ENCODE results near the gene PSMA4.
"Not testable (repeated sequence)": the region's sequence is repeated elsewhere in the genome, so short reads cannot be mapped to it uniquely, and the experiment has no call there.

PSMA4 gene

GRCh38 chr15:78551902-78552301, 11.7 kb downstream of the PSMA4 start:
- no peak for DNase-seq (ENCODE audit: low read depth in 2 of 2)

GRCh38 chr15:78552597-78552996, 12.4 kb downstream of the PSMA4 start:
- DNase-seq (ENCODE audit: low read depth in 2 of 2) = no peak

GRCh38 chr15:78560201-78560600, 20.0 kb downstream of the PSMA4 start:
- not testable (repeated sequence) for DNase-seq (ENCODE audit: low read depth in 2 of 2)

GRCh38 chr15:78561490-78561889, 21.2 kb downstream of the PSMA4 start:
- no peak for DNase-seq (ENCODE audit: low read depth in 2 of 2)

- no peak for DNase-seq (ENCODE audit: low read depth in 2 of 2)
Observed at GRCh38 chr15:78563092-78563491, 22.8 kb downstream of the PSMA4 start.

GRCh38 chr15:78564743-78565096, 24.5 kb downstream of the PSMA4 start:
- DNase-seq (ENCODE audit: low read depth in 2 of 2) = no peak

DNA sequence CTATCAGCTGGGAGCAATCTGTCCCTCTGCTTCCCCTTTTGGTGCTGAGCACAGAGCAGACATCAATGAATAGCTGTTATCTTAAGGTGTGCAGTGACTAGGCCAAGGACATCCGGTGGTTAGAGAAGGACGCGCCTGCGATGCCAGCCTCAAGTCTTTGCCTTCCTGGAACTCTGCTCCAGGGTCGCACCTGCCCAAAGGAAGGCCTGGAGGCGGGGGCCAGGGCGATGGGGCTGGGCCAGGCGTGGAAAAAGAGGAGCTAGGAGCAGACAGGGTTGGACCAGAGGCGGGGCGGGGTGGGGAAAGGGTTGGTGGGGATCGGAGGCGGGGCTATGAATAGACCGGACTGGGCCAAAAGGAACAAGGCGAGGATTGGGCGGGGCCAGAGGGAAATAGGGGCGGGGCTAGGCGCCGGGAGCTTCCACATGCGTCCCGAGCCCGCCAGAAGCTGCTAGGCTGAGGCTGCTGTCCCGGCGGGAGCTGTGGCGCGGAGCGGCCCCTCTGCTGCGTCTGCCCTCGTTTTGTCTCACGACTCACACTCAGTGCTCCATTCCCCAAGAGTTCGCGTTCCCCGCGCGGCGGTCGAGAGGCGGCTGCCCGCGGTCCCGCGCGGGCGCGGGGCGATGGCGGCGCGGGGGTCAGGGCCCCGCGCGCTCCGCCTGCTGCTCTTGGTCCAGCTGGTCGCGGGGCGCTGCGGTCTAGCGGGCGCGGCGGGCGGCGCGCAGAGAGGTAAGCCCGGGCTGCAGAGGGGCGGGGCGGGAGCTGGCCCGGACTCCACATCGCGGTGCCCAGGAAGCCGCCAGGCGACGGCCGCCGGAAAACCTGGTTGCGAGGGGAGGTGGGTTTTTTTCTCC, 25.1 kb downstream of the PSMA4 start, which contains the start of gene CHRNA5:
CHRNA5 (plus strand) TSS at position 424 of the 854 bp plus-strand sequence; CDS start at position 624, 200 bp downstream.
- peak; percentile 57 to 60 for DNase-seq (ENCODE audit: low read depth in 2 of 2)

- no peak for DNase-seq (ENCODE audit: low read depth in 2 of 2)
Observed at GRCh38 chr15:78565951-78566774, 25.9 kb downstream of the PSMA4 start.

GRCh38 chr15:78567531-78567930, 27.3 kb downstream of the PSMA4 start:
- DNase-seq (ENCODE audit: low read depth in 2 of 2) = no peak

DNA sequence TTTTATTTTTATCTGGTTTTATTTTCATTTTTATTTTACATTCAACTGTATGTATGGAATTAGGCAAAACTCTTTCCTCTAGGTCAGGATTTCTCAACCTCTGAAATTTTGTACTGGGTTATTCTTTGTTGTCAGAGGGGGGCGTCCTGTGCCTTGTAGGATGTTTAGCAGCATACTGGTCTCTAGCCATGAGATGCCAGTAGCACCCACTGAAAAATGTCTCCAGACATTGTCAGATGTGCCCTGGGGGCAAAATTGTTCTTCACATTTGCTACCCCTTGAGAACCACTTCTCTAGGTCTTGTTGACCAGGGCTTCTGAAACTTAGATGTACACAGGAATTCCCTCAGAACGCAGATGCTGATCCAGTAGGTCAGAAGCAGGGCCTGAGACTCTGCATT, 30.5 kb downstream of the PSMA4 start:
- DNase-seq (ENCODE audit: low read depth in 2 of 2) = no peak

- no peak for DNase-seq (ENCODE audit: low read depth in 2 of 2)
Observed at GRCh38 chr15:78571382-78571781, 31.1 kb downstream of the PSMA4 start.

DNA sequence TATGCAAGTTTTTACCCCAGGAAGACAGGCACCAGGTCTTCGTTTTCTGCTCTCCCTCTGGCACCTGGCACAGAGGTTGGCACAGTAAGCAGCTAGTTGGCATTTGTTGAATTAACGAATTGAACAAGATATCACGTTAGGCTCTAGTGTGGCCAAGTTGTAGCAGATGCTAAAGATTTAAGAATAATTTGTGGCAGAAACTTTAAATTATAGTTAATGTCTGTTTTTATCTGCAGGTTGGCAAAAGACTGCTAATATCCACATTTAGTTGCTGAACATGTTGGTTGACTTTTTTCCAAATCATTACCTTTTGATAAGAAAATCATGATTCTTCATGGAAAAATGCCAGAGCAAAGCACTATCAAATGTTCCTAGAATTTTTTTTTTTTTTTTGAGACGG, 33.2 kb downstream of the PSMA4 start:
- no peak for DNase-seq (ENCODE audit: low read depth in 2 of 2)

GRCh38 chr15:78574944-78575343, 34.7 kb downstream of the PSMA4 start:
- DNase-seq (ENCODE audit: low read depth in 2 of 2) = no peak

DNA sequence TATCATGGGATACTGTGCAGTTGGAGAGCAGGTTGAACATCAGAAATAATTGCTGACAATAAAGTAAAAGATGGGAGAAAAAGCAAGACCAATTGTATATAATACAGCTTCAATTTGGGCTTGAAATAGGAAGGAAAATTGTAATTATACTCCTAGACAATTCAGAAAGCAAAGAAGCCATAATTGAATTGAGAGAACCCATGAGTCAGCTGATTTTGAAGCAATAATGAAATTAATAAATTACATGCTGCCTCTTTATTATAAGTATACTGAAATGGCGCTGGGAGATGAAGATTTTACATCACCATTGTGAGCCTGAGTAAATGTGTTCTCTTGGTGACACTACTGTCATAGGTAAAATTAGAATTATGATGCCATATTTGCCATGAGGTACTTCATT, 57.3 kb downstream of the PSMA4 start:
- no peak for DNase-seq (ENCODE audit: low read depth in 2 of 2)

DNA sequence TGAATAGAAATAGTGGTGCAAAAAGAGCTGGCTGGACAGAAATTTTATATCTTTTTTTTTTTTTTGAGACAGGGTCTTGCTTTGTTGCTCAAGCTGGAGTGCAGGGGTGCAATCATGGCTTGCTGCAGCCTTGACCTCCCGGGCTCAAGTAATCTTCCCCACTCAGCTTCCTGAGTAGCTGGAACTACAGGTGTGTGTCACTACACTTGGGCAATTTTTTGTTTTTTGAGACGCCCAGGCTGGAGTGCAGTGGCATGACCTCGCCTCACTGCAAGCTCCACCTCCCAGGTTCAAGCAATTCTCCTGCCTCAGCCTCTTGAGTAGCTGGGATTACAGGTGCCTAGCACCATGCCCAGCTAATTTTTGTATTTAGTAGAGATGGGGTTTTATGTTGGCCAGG, 58.1 kb downstream of the PSMA4 start:
- no peak for DNase-seq (ENCODE audit: low read depth in 2 of 2)

DNA sequence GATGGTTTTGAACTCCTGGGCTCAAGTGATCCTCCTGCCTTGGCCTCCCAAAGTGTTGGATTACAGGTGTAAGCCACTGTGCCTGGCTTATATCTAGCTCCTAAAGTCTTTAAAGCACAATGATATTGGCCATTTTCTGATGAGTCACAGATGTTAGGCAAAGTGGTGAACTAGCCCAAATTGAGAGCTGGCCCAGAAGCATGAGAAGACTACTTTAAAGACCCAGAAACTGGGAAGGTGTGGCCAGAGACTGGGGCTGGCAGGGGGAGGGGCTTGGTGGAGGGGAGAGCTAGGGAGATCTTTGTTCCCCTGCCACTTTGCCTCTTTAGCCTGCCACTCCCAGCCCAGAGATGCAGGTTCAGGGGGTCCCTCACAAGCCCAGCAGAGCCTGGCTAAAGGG, 58.9 kb downstream of the PSMA4 start:
- DNase-seq (ENCODE audit: low read depth in 2 of 2) = no peak
